MM.1S (cell line): Measurements from ENCODE around the gene GABARAPL2.

ENCODE experiments used
- DNase-seq: peaks from one replicate; pipeline ENCODE4 v3.0.0-alpha.2; 2015
- H2AFZ ChIP-seq: fragments of 300-600 bp; sonication (generic); 2 replicates; pipeline ENCODE4 v1.6.0; 2016; ENCODE audit warnings: antibody characterized with exemption, low read length
- H3F3A ChIP-seq: fragments of 300-600 bp; sonication (generic); 2 replicates; pipeline ENCODE4 v1.6.1; 2016; ENCODE audit warnings: mild to moderate bottlenecking, antibody characterized with exemption, low read length, moderate library complexity, mixed read lengths; ENCODE audit not compliant: insufficient read depth
- H3K27ac ChIP-seq: fragments of 300-600 bp; sonication (generic); 2 replicates; pipeline ENCODE4 v1.5.1; 2016; ENCODE audit warnings: mild to moderate bottlenecking, low read length
- H3K27me3 ChIP-seq: fragments of 300-600 bp; sonication (generic); replicated peaks from 2 replicates; pipeline ENCODE4 v1.6.0; 2016; ENCODE audit warnings: low read length; ENCODE audit not compliant: insufficient read depth
- H3K36me3 ChIP-seq: fragments of 300-600 bp; sonication (generic); replicated peaks from 2 replicates; pipeline ENCODE4 v1.6.1; 2016; ENCODE audit warnings: mild to moderate bottlenecking, low read length, mixed read lengths; ENCODE audit not compliant: insufficient read depth
- H3K4me1 ChIP-seq: fragments of 300-600 bp; sonication (generic); 2 replicates; pipeline ENCODE4 v1.6.1; 2016; ENCODE audit warnings: low read length, mixed read lengths
- H3K4me2 ChIP-seq: fragments of 300-600 bp; sonication (generic); 2 replicates; pipeline ENCODE4 v1.6.0; 2016; ENCODE audit warnings: low read depth, low read length
- H3K4me3 ChIP-seq: fragments of 300-600 bp; sonication (generic); 2 replicates; pipeline ENCODE4 v1.5.1; 2016; ENCODE audit warnings: low read length, mixed read lengths
- H3K79me2 ChIP-seq: fragments of 300-600 bp; sonication (generic); 2 replicates; pipeline ENCODE4 v1.6.1; 2016; ENCODE audit warnings: mixed run types, low read length, mixed read lengths
- H3K9ac ChIP-seq: fragments of 300-600 bp; sonication (generic); 2 replicates; pipeline ENCODE4 v1.6.1; 2016; ENCODE audit warnings: low read length, mixed read lengths
- H3K9me2 ChIP-seq: fragments of 300-600 bp; sonication (generic); replicated peaks from 2 replicates; pipeline ENCODE4 v1.6.1; 2016; ENCODE audit warnings: mild to moderate bottlenecking, low read length, mixed read lengths; ENCODE audit not compliant: insufficient read depth
- H3K9me3 ChIP-seq: fragments of 300-600 bp; sonication (generic); replicated peaks from 2 replicates; pipeline ENCODE4 v1.6.1; 2016; ENCODE audit warnings: mild to moderate bottlenecking, low read length, mixed read lengths; ENCODE audit not compliant: insufficient read depth
- H4K20me1 ChIP-seq: fragments of 300-600 bp; sonication (generic); 2 replicates; pipeline ENCODE4 v1.6.1; 2016; ENCODE audit warnings: mild to moderate bottlenecking, low read length, moderate library complexity, mixed read lengths; ENCODE audit not compliant: insufficient read depth
- EZH2 ChIP-seq: fragments of 300-600 bp; sonication (generic); optimal IDR thresholded peaks from 2 replicates; pipeline ENCODE3; 2017; ENCODE audit warnings: low read depth, mild to moderate bottlenecking, antibody characterized with exemption, low read length, mixed read lengths
- EZH2phosphoT487 ChIP-seq: fragments of 300-600 bp; sonication (generic); IDR thresholded peaks from 2 replicates; pipeline ENCODE4 v1.6.1; 2018; ENCODE audit warnings: antibody characterized with exemption, low read length
- TF ChIP-seq, protein P1 (sequence below): fragments of 300-600 bp; sonication (generic); IDR thresholded peaks from 2 replicates; pipeline ENCODE4 v1.5.1; 2016; ENCODE audit warnings: antibody characterized with exemption, low read length, mixed read lengths

The GABARAPL2 gene

GRCh38 chr16:75606507-75606906 is 40.3 kb downstream of the GABARAPL2 start:
- Histone ChIP-seq H3K9me2 (no peaks in the 10 kb centered on the region), H2AFZ (no peak overlapping the region), H3K9ac (no peak overlapping the region), H3K79me2 (no peaks in the 10 kb centered on the region), H4K20me1 (no peaks in the 10 kb centered on the region), H3K27me3 (no peaks in the 10 kb centered on the region), H3K27ac (no peak overlapping the region), H3K9me3 (no peaks in the 10 kb centered on the region), H3K4me3 (no peak overlapping the region), H3K36me3 (no peaks in the 10 kb centered on the region), H3K4me2 (no peak overlapping the region), H3K4me1 (no peaks in the 10 kb centered on the region), H3F3A (no peaks in the 10 kb centered on the region)
- DNase-seq = no peak
- TF ChIP-seq EZH2 (no peak), EZH2phosphoT487 (no peak)
- TF ChIP-seq, protein P1, sequence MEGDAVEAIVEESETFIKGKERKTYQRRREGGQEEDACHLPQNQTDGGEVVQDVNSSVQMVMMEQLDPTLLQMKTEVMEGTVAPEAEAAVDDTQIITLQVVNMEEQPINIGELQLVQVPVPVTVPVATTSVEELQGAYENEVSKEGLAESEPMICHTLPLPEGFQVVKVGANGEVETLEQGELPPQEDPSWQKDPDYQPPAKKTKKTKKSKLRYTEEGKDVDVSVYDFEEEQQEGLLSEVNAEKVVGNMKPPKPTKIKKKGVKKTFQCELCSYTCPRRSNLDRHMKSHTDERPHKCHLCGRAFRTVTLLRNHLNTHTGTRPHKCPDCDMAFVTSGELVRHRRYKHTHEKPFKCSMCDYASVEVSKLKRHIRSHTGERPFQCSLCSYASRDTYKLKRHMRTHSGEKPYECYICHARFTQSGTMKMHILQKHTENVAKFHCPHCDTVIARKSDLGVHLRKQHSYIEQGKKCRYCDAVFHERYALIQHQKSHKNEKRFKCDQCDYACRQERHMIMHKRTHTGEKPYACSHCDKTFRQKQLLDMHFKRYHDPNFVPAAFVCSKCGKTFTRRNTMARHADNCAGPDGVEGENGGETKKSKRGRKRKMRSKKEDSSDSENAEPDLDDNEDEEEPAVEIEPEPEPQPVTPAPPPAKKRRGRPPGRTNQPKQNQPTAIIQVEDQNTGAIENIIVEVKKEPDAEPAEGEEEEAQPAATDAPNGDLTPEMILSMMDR = no peak

GRCh38 chr16:75614066-75614897 is 48.1 kb downstream of the GABARAPL2 start:
- H3K9me3 ChIP-seq = no peaks in the 10 kb centered on the region
- no peak overlapping the region for H3K9ac ChIP-seq
- no peak overlapping the region for H2AFZ ChIP-seq
- H3K4me1 ChIP-seq = no peaks in the 10 kb centered on the region
- no peaks in the 10 kb centered on the region for H3K9me2 ChIP-seq
- no peaks in the 10 kb centered on the region for H3K27me3 ChIP-seq
- H3K4me2 ChIP-seq = no peak overlapping the region
- TF ChIP-seq, protein P1 = no peak
- TF ChIP-seq EZH2phosphoT487 (no peak), EZH2 (no peak)
- no peaks in the 10 kb centered on the region for H3K79me2 ChIP-seq
- H4K20me1 ChIP-seq = no peaks in the 10 kb centered on the region
- no peaks in the 10 kb centered on the region for H3F3A ChIP-seq
- DNase-seq = no peak
- no peak overlapping the region for H3K4me3 ChIP-seq
- H3K36me3 ChIP-seq = no peaks in the 10 kb centered on the region
- no peak overlapping the region for H3K27ac ChIP-seq

DNA sequence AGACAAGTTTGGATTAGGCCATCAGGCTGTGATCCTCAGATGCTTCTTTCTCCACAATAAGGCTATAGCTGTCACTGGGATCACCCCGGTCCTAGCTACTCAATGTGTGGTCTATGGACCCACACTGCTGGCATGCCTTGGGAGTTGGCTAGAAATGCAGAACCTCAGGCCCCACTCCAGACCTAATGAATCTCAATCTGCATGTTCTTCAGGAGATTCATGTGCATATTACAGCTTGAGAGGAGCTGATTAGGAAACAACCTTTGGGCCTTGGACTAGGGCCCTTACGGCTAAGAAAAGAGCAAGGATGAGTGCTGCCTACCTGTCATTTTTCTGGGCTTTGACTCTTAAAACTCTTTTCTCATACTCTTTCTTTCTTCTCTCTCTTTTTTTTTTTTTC is 49.4 kb downstream of the GABARAPL2 start:
- Histone ChIP-seq H2AFZ (no peak overlapping the region), H3K79me2 (no peaks in the 10 kb centered on the region), H3K27me3 (no peaks in the 10 kb centered on the region), H3K9me3 (no peaks in the 10 kb centered on the region), H3K9ac (no peak overlapping the region), H3K9me2 (no peaks in the 10 kb centered on the region), H3K4me1 (no peaks in the 10 kb centered on the region), H3K36me3 (no peaks in the 10 kb centered on the region), H3K4me2 (no peak overlapping the region), H4K20me1 (no peaks in the 10 kb centered on the region), H3F3A (no peaks in the 10 kb centered on the region), H3K4me3 (no peak overlapping the region), H3K27ac (no peak overlapping the region)
- DNase-seq = no peak
- TF ChIP-seq EZH2phosphoT487 (no peak), EZH2 (no peak)
- TF ChIP-seq, protein P1 = no peak
